ENCODE measurements around the gene ADNP. TPM values are rescaled to one million over a fixed set of nuclear protein-coding genes. Genes with fewer than 3 reads are reported as not detected.
A peak's percentile ranks its signal among the peaks of the same experiment; 100 is the strongest.

Gene ADNP
- total and polyA plus RNA-seq, 2 of the 13 experiments (the other 11 are each of a cell fraction or from before 2014, with no cell fraction given), result 21.0 to 21.5 TPM

DNA sequence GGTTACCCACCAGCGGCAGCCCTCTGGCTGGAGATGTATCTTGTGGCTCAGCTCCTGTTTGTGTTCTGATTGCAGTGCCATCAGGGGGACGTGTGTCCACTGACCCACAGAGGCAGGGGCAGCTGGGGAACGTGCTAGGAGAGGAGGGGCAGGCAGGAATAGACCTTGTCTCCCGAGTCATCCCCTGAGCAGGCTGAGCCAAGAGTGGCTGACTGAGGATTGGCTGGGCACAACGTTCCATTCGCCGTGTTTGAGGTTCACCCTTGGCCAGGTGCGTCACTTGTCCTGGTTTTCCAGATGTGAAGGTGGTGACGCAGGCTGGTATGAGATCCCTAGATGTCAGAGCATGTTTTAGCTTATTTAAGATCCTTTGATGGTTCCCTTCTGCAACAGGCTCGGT, 57.7 kb downstream of the ADNP start (continued):
- no peak for TF ChIP-seq ZNF280D (CRISPR knock-in tag; IDR thresholded peaks at IDR 0.05)
- TF ChIP-seq PAX8 (CRISPR knock-in tag; IDR thresholded peaks at IDR 0.05; ENCODE audit: borderline replicate concordance), result no peak
- no peak for TF ChIP-seq SMAD3 (CRISPR knock-in tag; IDR thresholded peaks at IDR 0.05)
- 0 out of 2 replicates have a peak, but pooled peaks have one; percentile 2 for TF ChIP-seq POGZ (CRISPR knock-in tag; IDR thresholded peaks at IDR 0.05)
- TF ChIP-seq HOXA3 (CRISPR knock-in tag; IDR thresholded peaks at IDR 0.05), result 0 out of 2 replicates have a peak, but pooled peaks have one; percentile 3
- TF ChIP-seq, protein P1, sequence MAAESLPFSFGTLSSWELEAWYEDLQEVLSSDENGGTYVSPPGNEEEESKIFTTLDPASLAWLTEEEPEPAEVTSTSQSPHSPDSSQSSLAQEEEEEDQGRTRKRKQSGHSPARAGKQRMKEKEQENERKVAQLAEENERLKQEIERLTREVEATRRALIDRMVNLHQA (CRISPR knock-in tag; IDR thresholded peaks at IDR 0.05), result no peak
- no peak for TF ChIP-seq EZH2 (conservative IDR thresholded peaks at IDR 0.05; ENCODE audit: low read depth, low read length)
- no peak for TF ChIP-seq ZNF747 (CRISPR knock-in tag; IDR thresholded peaks at IDR 0.05; ENCODE audit: borderline replicate concordance)
- no peak for TF ChIP-seq TFDP2 (CRISPR knock-in tag; IDR thresholded peaks at IDR 0.05)
- TF ChIP-seq ELK4 (CRISPR knock-in tag; IDR thresholded peaks at IDR 0.05; ENCODE audit: borderline replicate concordance), result no peak
- no peak for TF ChIP-seq ZNF646 (CRISPR knock-in tag; IDR thresholded peaks at IDR 0.05)
- no peak for TF ChIP-seq PHF8 (CRISPR knock-in tag; IDR thresholded peaks at IDR 0.05)
- TF ChIP-seq NR1H2 (CRISPR knock-in tag; IDR thresholded peaks at IDR 0.05; ENCODE audit: borderline replicate concordance, low read depth), result no peak
- TF ChIP-seq MIER2 (CRISPR knock-in tag; IDR thresholded peaks at IDR 0.05), result no peak
- TF ChIP-seq HDAC2 (CRISPR knock-in tag; IDR thresholded peaks at IDR 0.05), result no peak; the same call in 1 of the 2 replicates
- no peak for TF ChIP-seq NFRKB (IDR thresholded peaks at IDR 0.05)
- TF ChIP-seq SRSF9 (IDR thresholded peaks at IDR 0.05; ENCODE audit: borderline replicate concordance, insufficient read depth, low read depth, low read length, poor library complexity, severe bottlenecking), result no peak
- TF ChIP-seq MED13 (CRISPR knock-in tag; IDR thresholded peaks at IDR 0.05), result no peak
- no peak for TF ChIP-seq TBX3 (IDR thresholded peaks at IDR 0.05; ENCODE audit: borderline replicate concordance)

All from HepG2 (cell line).